ENCODE results near the gene PTK6.
A peak's percentile ranks its signal among the peaks of the same experiment; 100 is the strongest.
"Not testable (repeated sequence)": the region's sequence is repeated elsewhere in the genome, so short reads cannot be mapped to it uniquely, and the experiment has no call there.

Gene PTK6

GRCh38 chr20:63520504-63520933 lies 16.7 kb downstream of the PTK6 start, which contains the start of gene PPDPF:
TSS of gene PPDPF (plus strand) at chr20:63520765. CDS start at chr20:63521309, 544 bp downstream.
- no peaks in the 10 kb centered on the region for H3K27me3 ChIP-seq (ENCODE audit: insufficient read depth, low read length)
- peak within 1 kb of the TSS; percentile 98 for H3K4me3 ChIP-seq (ENCODE audit: low read length)
- peaks cover 17% of the 10 kb centered on the region for H3K4me1 ChIP-seq (ENCODE audit: insufficient read depth, low read length)
- H2AFZ ChIP-seq (ENCODE audit: low read depth, low read length), result peak within 1 kb of the TSS; percentile 75
- peaks cover 6% of the 10 kb centered on the region for H3K9me3 ChIP-seq (ENCODE audit: low read length)
- peaks cover 26% of the 10 kb centered on the region for H3K36me3 ChIP-seq (ENCODE audit: insufficient read depth, low read length)

DNA sequence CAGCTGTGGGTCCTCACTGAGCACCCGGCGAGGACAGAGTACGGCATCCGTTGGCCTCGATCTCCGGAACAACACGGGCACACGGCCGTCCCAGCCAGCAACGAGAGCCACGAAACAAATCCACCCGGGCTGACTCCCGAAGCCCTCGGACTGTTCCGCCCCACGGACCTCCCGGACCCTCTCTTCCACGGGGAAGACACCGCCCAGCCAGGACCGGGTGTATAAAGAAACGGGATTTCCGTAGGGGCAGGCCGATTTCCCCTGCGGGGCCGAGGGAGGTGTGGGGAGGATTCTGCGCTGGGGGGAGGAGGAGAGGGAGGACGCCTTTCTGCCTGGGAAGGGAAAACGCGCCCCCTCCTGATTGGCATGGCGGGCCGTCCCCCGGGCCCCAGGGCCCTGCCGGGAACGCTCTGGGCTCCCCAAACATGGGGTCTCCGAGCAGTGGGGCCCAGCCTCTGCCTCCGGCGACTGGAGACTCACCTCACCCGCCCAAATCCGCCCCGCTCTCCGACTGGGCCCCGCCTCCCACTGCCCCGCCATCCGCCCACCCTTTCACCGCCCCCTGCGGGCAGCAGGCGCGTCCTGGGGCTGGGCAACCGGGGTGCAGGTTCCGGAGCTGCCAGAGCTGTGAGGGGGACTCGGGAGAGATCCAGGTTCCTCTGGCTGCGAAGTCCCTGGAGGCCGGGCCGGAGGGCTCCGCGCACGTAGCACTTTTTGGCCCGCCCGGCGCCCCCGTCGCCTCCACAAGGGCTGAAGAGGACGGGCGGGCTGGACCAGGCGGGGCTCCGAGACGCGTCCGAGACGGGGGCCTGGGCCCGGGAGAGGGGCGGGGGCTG lies 17.3 kb downstream of the PTK6 start:
- H3K27me3 ChIP-seq (ENCODE audit: insufficient read depth, low read length), result no peaks in the 10 kb centered on the region
- H2AFZ ChIP-seq (ENCODE audit: low read depth, low read length), result peak overlapping the region; percentile 75
- H3K9me3 ChIP-seq (ENCODE audit: low read length), result peaks cover 6% of the 10 kb centered on the region
- H3K36me3 ChIP-seq (ENCODE audit: insufficient read depth, low read length), result peaks cover 26% of the 10 kb centered on the region
- peak overlapping the region; percentile 98 for H3K4me3 ChIP-seq (ENCODE audit: low read length)
- H3K4me1 ChIP-seq (ENCODE audit: insufficient read depth, low read length), result peaks cover 17% of the 10 kb centered on the region

GRCh38 chr20:63518946-63519667 lies 18.1 kb downstream of the PTK6 start:
- Histone ChIP-seq H2AFZ (ENCODE audit: low read depth, low read length) (no peak overlapping the region), H3K27me3 (ENCODE audit: insufficient read depth, low read length) (no peaks in the 10 kb centered on the region), H3K4me3 (ENCODE audit: low read length) (peak overlapping the region; percentile 98), H3K9me3 (ENCODE audit: low read length) (peaks cover 6% of the 10 kb centered on the region), H3K4me1 (ENCODE audit: insufficient read depth, low read length) (peaks cover 17% of the 10 kb centered on the region), H3K36me3 (ENCODE audit: insufficient read depth, low read length) (peaks cover 26% of the 10 kb centered on the region)

- Histone ChIP-seq H3K4me1 (ENCODE audit: insufficient read depth, low read length) (peaks cover 17% of the 10 kb centered on the region), H3K27me3 (ENCODE audit: insufficient read depth, low read length) (no peaks in the 10 kb centered on the region), H3K9me3 (ENCODE audit: low read length) (peaks cover 5% of the 10 kb centered on the region), H2AFZ (ENCODE audit: low read depth, low read length) (no peak overlapping the region), H3K4me3 (ENCODE audit: low read length) (no peak overlapping the region), H3K36me3 (ENCODE audit: insufficient read depth, low read length) (peaks cover 23% of the 10 kb centered on the region)
Measured at GRCh38 chr20:63518351-63518861, 18.8 kb downstream of the PTK6 start.

DNA sequence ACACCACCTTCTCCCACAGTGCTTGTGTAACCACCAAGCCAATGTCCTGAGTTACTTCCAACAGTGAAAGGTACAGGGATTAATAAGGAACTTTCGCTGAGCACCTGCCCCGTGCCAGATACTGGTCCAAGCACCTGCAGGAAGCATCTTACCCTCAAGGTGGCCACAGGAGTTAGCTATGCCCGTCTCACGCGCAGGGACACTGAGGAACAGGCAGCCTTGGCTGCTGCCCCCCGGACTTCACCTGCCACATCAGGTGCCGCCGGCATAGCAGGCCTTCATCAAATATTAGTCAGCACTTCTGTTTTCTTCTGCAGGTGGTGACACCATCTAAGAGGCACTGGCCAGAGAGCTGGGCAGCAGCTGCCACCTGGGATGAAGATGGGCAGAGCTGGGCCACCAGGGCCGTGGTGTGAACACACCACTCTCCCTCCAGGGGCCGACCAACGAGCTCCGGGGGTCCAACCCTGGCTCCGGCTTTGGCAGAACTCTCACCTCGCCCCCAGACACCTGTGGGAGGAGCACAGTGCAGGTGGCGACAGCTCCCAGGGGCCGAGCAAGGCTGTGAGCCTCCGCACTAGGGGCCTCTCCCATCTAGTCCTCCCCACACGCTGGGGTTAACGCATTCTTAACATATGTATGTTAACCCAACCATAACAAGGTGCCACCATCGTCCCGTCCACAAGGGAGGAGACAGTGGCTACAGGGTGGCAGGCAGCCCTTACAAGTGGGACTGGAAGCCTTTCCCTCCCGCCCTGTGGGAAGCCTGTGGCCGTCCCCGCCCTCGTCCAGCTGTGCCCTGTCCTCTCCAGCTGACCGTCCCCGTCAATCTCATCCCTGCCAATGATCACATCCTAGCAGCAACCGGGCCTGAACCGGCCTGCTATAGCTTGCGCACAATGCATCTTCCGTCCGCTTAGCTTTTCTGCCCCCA lies 19.5 kb downstream of the PTK6 start:
- Histone ChIP-seq H3K27me3 (ENCODE audit: insufficient read depth, low read length) (no peaks in the 10 kb centered on the region), H2AFZ (ENCODE audit: low read depth, low read length) (no peak overlapping the region), H3K9me3 (ENCODE audit: low read length) (peaks cover 6% of the 10 kb centered on the region), H3K4me3 (ENCODE audit: low read length) (no peak overlapping the region), H3K36me3 (ENCODE audit: insufficient read depth, low read length) (peaks cover 17% of the 10 kb centered on the region), H3K4me1 (ENCODE audit: insufficient read depth, low read length) (peaks cover 17% of the 10 kb centered on the region)

DNA sequence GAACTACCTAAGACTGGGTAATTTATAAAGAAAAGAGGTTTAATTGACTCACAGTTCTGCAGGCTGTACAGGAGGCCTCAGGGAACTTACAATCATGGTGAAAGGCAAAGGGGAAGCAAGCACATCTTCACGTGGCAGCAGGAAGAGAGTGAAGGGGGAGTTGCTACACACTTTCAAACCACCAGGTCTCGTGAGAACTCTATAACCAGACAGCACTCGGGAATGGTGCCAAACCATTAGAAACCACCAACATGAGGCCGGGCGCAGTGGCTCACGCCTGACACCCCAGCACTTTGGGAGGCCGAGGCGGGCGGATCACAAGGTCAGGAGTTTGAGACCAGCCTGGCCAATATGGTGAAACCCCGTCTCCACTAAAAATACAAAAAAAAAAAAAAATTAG lies 22.7 kb downstream of the PTK6 start:
- not testable (repeated sequence) for H2AFZ ChIP-seq (ENCODE audit: low read depth, low read length); H3K9me3 ChIP-seq (ENCODE audit: low read length); H3K27me3 ChIP-seq (ENCODE audit: insufficient read depth, low read length); H3K36me3 ChIP-seq (ENCODE audit: insufficient read depth, low read length); H3K4me3 ChIP-seq (ENCODE audit: low read length); H3K4me1 ChIP-seq (ENCODE audit: insufficient read depth, low read length)

GRCh38 chr20:63513207-63513606 lies 24.0 kb downstream of the PTK6 start:
- no peak overlapping the region for H3K4me3 ChIP-seq (ENCODE audit: low read length)

GRCh38 chr20:63509088-63509564 lies 28.1 kb downstream of the PTK6 start:
- Histone ChIP-seq H3K9me3 (ENCODE audit: low read length) (peaks cover 19% of the 10 kb centered on the region), H3K36me3 (ENCODE audit: insufficient read depth, low read length) (no peaks in the 10 kb centered on the region), H3K4me1 (ENCODE audit: insufficient read depth, low read length) (no peaks in the 10 kb centered on the region), H3K27me3 (ENCODE audit: insufficient read depth, low read length) (no peaks in the 10 kb centered on the region), H3K4me3 (ENCODE audit: low read length) (no peak overlapping the region), H2AFZ (ENCODE audit: low read depth, low read length) (no peak overlapping the region)

More at GRCh38 chr20:63513207-63513606, 24.0 kb downstream of the PTK6 start:
- Histone ChIP-seq H3K9me3 (ENCODE audit: low read length) (peaks cover 7% of the 10 kb centered on the region), H2AFZ (ENCODE audit: low read depth, low read length) (no peak overlapping the region), H3K27me3 (ENCODE audit: insufficient read depth, low read length) (no peaks in the 10 kb centered on the region), H3K36me3 (ENCODE audit: insufficient read depth, low read length) (peaks cover under 1% of the 10 kb centered on the region), H3K4me1 (ENCODE audit: insufficient read depth, low read length) (no peaks in the 10 kb centered on the region)

DNA sequence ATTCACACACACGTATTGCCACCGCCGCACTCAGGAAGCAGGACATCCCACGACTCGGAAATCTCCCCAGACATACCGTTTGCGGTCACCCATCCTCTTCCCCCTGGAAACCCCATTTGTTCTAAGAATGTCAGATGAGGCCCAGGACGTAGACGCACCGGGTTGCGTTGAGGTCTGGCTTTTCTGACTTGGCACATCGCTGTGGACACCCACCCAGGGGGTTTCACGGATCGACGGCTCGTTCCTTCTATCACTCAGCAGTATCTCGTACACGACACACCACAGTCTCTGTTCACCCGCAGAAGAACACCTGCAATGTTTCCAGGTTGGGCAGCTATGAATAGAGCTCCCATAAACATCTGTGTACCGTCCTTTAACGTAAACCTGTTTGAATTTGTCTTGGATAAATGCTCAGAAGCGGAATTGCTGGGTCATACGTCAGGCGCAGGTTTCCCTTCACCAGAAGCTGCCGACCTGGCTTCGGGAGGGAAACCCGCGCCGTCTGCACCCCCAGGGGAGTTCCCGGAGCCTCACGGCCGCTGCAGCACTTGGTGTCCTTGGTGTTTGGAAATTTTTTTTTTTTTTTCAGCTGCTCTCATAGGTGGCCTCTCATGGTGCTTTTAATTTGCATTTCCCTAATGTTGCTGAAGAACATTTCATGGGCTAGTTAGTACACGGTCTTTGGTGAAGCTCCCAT lies 29.0 kb downstream of the PTK6 start:
- Histone ChIP-seq H2AFZ (ENCODE audit: low read depth, low read length) (no peak overlapping the region), H3K4me3 (ENCODE audit: low read length) (no peak overlapping the region), H3K9me3 (ENCODE audit: low read length) (peaks cover 17% of the 10 kb centered on the region), H3K4me1 (ENCODE audit: insufficient read depth, low read length) (peaks cover 9% of the 10 kb centered on the region), H3K36me3 (ENCODE audit: insufficient read depth, low read length) (no peaks in the 10 kb centered on the region), H3K27me3 (ENCODE audit: insufficient read depth, low read length) (no peaks in the 10 kb centered on the region)

- Histone ChIP-seq H3K4me1 (ENCODE audit: insufficient read depth, low read length) (peaks cover 18% of the 10 kb centered on the region), H3K4me3 (ENCODE audit: low read length) (no peak overlapping the region), H2AFZ (ENCODE audit: low read depth, low read length) (no peak overlapping the region), H3K9me3 (ENCODE audit: low read length) (peaks cover 14% of the 10 kb centered on the region), H3K27me3 (ENCODE audit: insufficient read depth, low read length) (no peaks in the 10 kb centered on the region), H3K36me3 (ENCODE audit: insufficient read depth, low read length) (no peaks in the 10 kb centered on the region)
Measured at GRCh38 chr20:63507083-63507743, 30.0 kb downstream of the PTK6 start.

GRCh38 chr20:63505723-63506122 lies 31.5 kb downstream of the PTK6 start:
- H3K27me3 ChIP-seq (ENCODE audit: insufficient read depth, low read length), result no peaks in the 10 kb centered on the region
- no peak overlapping the region for H3K4me3 ChIP-seq (ENCODE audit: low read length)
- no peaks in the 10 kb centered on the region for H3K36me3 ChIP-seq (ENCODE audit: insufficient read depth, low read length)
- H3K4me1 ChIP-seq (ENCODE audit: insufficient read depth, low read length), result peaks cover 21% of the 10 kb centered on the region
- peaks cover 12% of the 10 kb centered on the region for H3K9me3 ChIP-seq (ENCODE audit: low read length)
- no peak overlapping the region for H2AFZ ChIP-seq (ENCODE audit: low read depth, low read length)

Measured in neuron (in vitro differentiated cells).